T47D (cell line): Measurements from ENCODE around the gene DOCK9.

ENCODE experiments used
- DNase-seq, 2 experiments: peaks; one replicate each; pipeline versions ENCODE4 v3.0.0 to v3.0.0-alpha.2; 2011 to 2012; ENCODE audit warnings: low read depth in 1 of 2, low spot score in 1 of 2
- JUND ChIP-seq: IDR thresholded peaks from 2 replicates; pipeline ENCODE4 v1.6.1; 2012; ENCODE audit warnings: low read depth
- in situ Hi-C: cut with HindIII; loops from 2 replicates; pipeline ENCODE4 v1.10.0; 2016; ENCODE audit warnings: low sequenced_read_pairs, low pct_unique_long_range_greater_than_20kb

The DOCK9 gene

DNA sequence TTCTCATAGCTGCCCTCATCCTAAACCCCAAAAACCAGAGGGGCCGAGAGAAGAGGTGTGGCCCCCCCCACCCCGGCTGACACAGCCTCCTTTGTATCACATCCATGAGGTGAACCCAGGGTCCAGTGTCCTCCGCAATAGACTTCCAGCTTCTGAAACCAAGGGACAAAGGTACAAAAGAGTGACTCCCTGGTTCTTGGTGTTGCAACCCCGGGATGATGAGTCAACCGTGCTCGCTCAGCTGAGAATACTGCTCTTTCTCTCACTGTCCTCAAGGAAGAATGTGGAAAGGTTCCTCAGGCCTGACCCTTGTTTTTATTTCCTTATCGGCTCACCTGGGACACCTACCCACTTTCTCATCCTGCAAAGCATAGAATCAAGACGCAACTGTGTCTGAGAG lies 230.9 kb downstream of the DOCK9 start:
- no peak for TF ChIP-seq JUND
- in situ Hi-C loops: no loop called here

More for the DNA sequence above, 230.9 kb downstream of the DOCK9 start:
- no peak for DNase-seq
